ENCODE data around the gene RGMB. TPM values are rescaled to one million over a fixed set of nuclear protein-coding genes. Genes with fewer than 3 reads are reported as not detected.
A peak's percentile ranks its signal among the peaks of the same experiment; 100 is the strongest.
"Not testable (repeated sequence)": the region's sequence is repeated elsewhere in the genome, so short reads cannot be mapped to it uniquely, and the experiment has no call there.

RGMB gene
- total RNA-seq, 1 experiment from 2014 or later, result 19.3 TPM

DNA sequence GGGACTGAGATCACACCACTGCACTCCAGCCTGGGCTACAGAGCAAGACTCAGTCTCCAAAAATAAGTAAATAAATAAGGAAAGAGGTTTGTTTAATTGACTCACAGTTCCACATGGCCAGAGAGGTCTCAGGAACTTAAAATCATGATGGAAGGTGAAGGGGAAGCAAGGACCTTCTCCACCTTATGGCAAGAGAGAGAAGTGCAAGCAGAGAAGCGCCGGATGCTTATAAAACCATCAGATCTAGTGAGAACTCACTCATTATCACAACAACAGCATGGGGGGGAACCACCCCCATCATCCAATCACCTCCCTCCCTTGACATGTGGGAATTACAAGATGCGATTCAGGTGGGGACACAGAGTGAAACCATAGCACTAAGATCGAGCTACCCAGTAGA lies 22.8 kb upstream of the RGMB start:
- Histone ChIP-seq H3K23me2 (ENCODE audit: insufficient read length, low read depth, low read length, poor library complexity, severe bottlenecking) (no peaks in the 10 kb centered on the region), H2BK5ac (ENCODE audit: insufficient read length, low read length) (no peak overlapping the region), H2BK15ac (ENCODE audit: low read depth, low read length) (no peak overlapping the region), H2BK12ac (ENCODE audit: insufficient read length, low read depth, low read length) (no peak overlapping the region), H3K4ac (ENCODE audit: low read depth, low read length) (no peak overlapping the region), H3K56ac (ENCODE audit: insufficient read length, low read depth, low read length) (no peak overlapping the region), H2AFZ (ENCODE audit: low read length) (no peak overlapping the region), H3K9ac (ENCODE audit: extremely low read depth, insufficient read length, low read length) (no peak overlapping the region), H4K8ac (replicated peaks; ENCODE audit: insufficient read length, low read depth, low read length) (no peak overlapping the region), H3K4me2 (ENCODE audit: insufficient read depth, insufficient read length, low read length) (no peak overlapping the region), H3K27me3 (ENCODE audit: insufficient read depth, low read length) (no peaks in the 10 kb centered on the region), H3K9me3 (ENCODE audit: control insufficient read depth, low read depth, low read length) (no peaks in the 10 kb centered on the region), H3K27ac (ENCODE audit: insufficient read length, low read depth, low read length) (no peak overlapping the region), H3K79me1 (ENCODE audit: insufficient read depth, low read depth, low read length, poor library complexity, severe bottlenecking) (no peaks in the 10 kb centered on the region), H3K4me1 (ENCODE audit: insufficient read depth, low read length) (peaks cover 8% of the 10 kb centered on the region; the same call in 1 of the 2 replicates), H4K20me1 (ENCODE audit: control insufficient read depth, insufficient read depth, insufficient read length) (no peaks in the 10 kb centered on the region), H4K5ac (ENCODE audit: insufficient read length, low read depth, low read length) (no peak overlapping the region), H3K79me2 (ENCODE audit: insufficient read depth, low read length) (no peaks in the 10 kb centered on the region), H3K18ac (ENCODE audit: insufficient read length, low read depth, low read length) (no peak overlapping the region), H3T11ph (ENCODE audit: low read length) (no peak overlapping the region), H2AK5ac (ENCODE audit: insufficient read length, low read length) (no peak overlapping the region), H2BK20ac (ENCODE audit: low read depth, low read length, poor library complexity, severe bottlenecking) (no peak overlapping the region), H3K23ac (ENCODE audit: insufficient read length, low read depth, low read length) (no peak overlapping the region), H4K91ac (ENCODE audit: insufficient read length, low read depth, low read length) (no peak overlapping the region), H3K14ac (ENCODE audit: insufficient read depth, low read length) (no peak overlapping the region), H2BK120ac (ENCODE audit: low read depth, low read length, poor library complexity, severe bottlenecking) (no peak overlapping the region)
- Mint-ChIP-seq H3K9me3 (peaks cover 6 to 14% of the 10 kb centered on the region in 2 experiments; a peak in 3 of 5 replicates), H3K27me3 (ENCODE audit: low read depth) (no peaks in the 10 kb centered on the region), H3K4me1 (peaks cover 24 to 28% of the 10 kb centered on the region in 2 experiments), H3K36me3 (ENCODE audit: insufficient read depth in 1 of 3, low read depth in 3 of 3) (peaks cover 0 to 3% (median 0%) of the 10 kb centered on the region in 3 experiments; a peak in 2 of 7 replicates), H3K27ac (no peak overlapping the region), H3K4me3 (no peak overlapping the region)
- WGBS (ENCODE audit: extremely low coverage, insufficient read length, low lambda C conversion rate), result no CpG with 5 or more reads among the region's 4 CpGs
- TF ChIP-seq CTCF (conservative IDR thresholded peaks at IDR 0.05), result peak; percentile 72
- peak; percentile 81 for DNase-seq

DNA sequence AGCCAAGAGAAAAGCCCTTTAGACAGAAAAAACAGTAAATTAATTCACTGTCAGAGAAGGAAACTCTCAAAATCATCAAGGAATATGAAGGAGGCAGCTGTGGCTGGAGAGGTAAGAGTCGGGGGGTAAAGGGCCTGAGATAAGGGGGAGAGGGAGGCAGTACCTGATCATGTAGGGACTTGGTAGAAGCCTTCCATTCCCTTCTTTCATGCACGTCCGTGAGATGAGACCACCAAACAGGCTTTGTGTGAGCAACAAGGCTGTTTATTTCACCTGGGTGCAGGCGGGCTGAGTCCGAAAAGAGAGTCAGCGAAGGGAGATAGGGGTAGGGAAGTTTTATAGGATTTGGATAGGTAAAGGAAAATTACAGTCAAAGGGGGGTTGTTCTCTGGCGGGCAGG lies 21.1 kb upstream of the RGMB start:
- peak overlapping the region in 2 of 3 experiments; percentile 41 to 90; a peak in 3 of 7 replicates for H3K27ac Mint-ChIP-seq
- not testable (repeated sequence) for DNase-seq; H4K20me1 ChIP-seq (ENCODE audit: control insufficient read depth, insufficient read depth, insufficient read length); H3K23ac ChIP-seq (ENCODE audit: insufficient read length, low read depth, low read length); H2BK15ac ChIP-seq (ENCODE audit: low read depth, low read length); H3K36me3 Mint-ChIP-seq (ENCODE audit: insufficient read depth in 1 of 3, low read depth in 3 of 3); H4K5ac ChIP-seq (ENCODE audit: insufficient read length, low read depth, low read length); H4K91ac ChIP-seq (ENCODE audit: insufficient read length, low read depth, low read length); H3K14ac ChIP-seq (ENCODE audit: insufficient read depth, low read length); H3K56ac ChIP-seq (ENCODE audit: insufficient read length, low read depth, low read length); H2BK20ac ChIP-seq (ENCODE audit: low read depth, low read length, poor library complexity, severe bottlenecking); H3K27me3 Mint-ChIP-seq (ENCODE audit: low read depth); H3K4ac ChIP-seq (ENCODE audit: low read depth, low read length); H3K79me1 ChIP-seq (ENCODE audit: insufficient read depth, low read depth, low read length, poor library complexity, severe bottlenecking); H2AK5ac ChIP-seq (ENCODE audit: insufficient read length, low read length); H2BK120ac ChIP-seq (ENCODE audit: low read depth, low read length, poor library complexity, severe bottlenecking); H2BK5ac ChIP-seq (ENCODE audit: insufficient read length, low read length); H3K23me2 ChIP-seq (ENCODE audit: insufficient read length, low read depth, low read length, poor library complexity, severe bottlenecking); H2BK12ac ChIP-seq (ENCODE audit: insufficient read length, low read depth, low read length); H3K9me3 ChIP-seq (ENCODE audit: control insufficient read depth, low read depth, low read length); H3K4me1 ChIP-seq (ENCODE audit: insufficient read depth, low read length); H3K79me2 ChIP-seq (ENCODE audit: insufficient read depth, low read length); H3K27me3 ChIP-seq (ENCODE audit: insufficient read depth, low read length); H4K8ac ChIP-seq (replicated peaks; ENCODE audit: insufficient read length, low read depth, low read length); H3T11ph ChIP-seq (ENCODE audit: low read length)
- H3K27ac ChIP-seq (ENCODE audit: insufficient read length, low read depth, low read length), result peak overlapping the region; percentile 91
- peak overlapping the region; percentile 40 for H2AFZ ChIP-seq (ENCODE audit: low read length)
- H3K4me3 Mint-ChIP-seq, result peak overlapping the region; percentile 5 to 53; a peak in 4 of 5 replicates
- peak overlapping the region; percentile 62 for H3K4me2 ChIP-seq (ENCODE audit: insufficient read depth, insufficient read length, low read length)
- peaks cover 24 to 28% of the 10 kb centered on the region in 2 experiments for H3K4me1 Mint-ChIP-seq
- peaks cover 6 to 14% of the 10 kb centered on the region in 2 experiments for H3K9me3 Mint-ChIP-seq
- WGBS (ENCODE audit: extremely low coverage, insufficient read length, low lambda C conversion rate), result no CpG with 5 or more reads among the region's 7 CpGs
- H3K18ac ChIP-seq (ENCODE audit: insufficient read length, low read depth, low read length), result peak overlapping the region; percentile 79
- H3K9ac ChIP-seq (ENCODE audit: extremely low read depth, insufficient read length, low read length), result peak overlapping the region; percentile 43
